Measurements from ENCODE around the gene C17orf107.

C17orf107 gene

GRCh38 chr17:4877089-4877488 is 22.2 kb upstream of the C17orf107 start:
- DNase-seq (ENCODE audit: low spot score) = no peak

- DNase-seq (ENCODE audit: low spot score) = no peak
These were observed 19.7 kb upstream of the C17orf107 start for GRCh38 chr17:4879601-4880000.

- no peak for DNase-seq (ENCODE audit: low spot score)
These were observed 18.5 kb upstream of the C17orf107 start for GRCh38 chr17:4880857-4881256.

GRCh38 chr17:4881761-4882555 is 17.4 kb upstream of the C17orf107 start:
- peak; percentile 85 for DNase-seq (ENCODE audit: low spot score)

GRCh38 chr17:4884489-4884888 is 14.8 kb upstream of the C17orf107 start:
- DNase-seq (ENCODE audit: low spot score) = no peak

- DNase-seq (ENCODE audit: low spot score) = no peak
These were observed 12.5 kb upstream of the C17orf107 start for GRCh38 chr17:4886830-4887229.

- no peak for DNase-seq (ENCODE audit: low spot score)
These were observed 11.8 kb upstream of the C17orf107 start for GRCh38 chr17:4887581-4887980.

GRCh38 chr17:4891411-4892410 is 7.6 kb upstream of the C17orf107 start:
- DNase-seq (ENCODE audit: low spot score) = peak; percentile 5

- DNase-seq (ENCODE audit: low spot score) = peak; percentile 9
These were observed 6.7 kb upstream of the C17orf107 start for GRCh38 chr17:4892499-4893221.

GRCh38 chr17:4893272-4893671 is 6.1 kb upstream of the C17orf107 start:
- DNase-seq (ENCODE audit: low spot score) = peak; percentile 6

GRCh38 chr17:4893721-4894560 is 5.4 kb upstream of the C17orf107 start:
- peak; percentile 3 for DNase-seq (ENCODE audit: low spot score)

- no peak for DNase-seq (ENCODE audit: low spot score)
These were observed 4.2 kb upstream of the C17orf107 start for GRCh38 chr17:4895121-4895520.

- peak; percentile 75 for DNase-seq (ENCODE audit: low spot score)
These were observed 3.5 kb upstream of the C17orf107 start for GRCh38 chr17:4895657-4896331.

- no peak for DNase-seq (ENCODE audit: low spot score)
These were observed 2.8 kb upstream of the C17orf107 start for GRCh38 chr17:4896332-4897197.

- DNase-seq (ENCODE audit: low spot score) = no peak
These were observed 2.1 kb upstream of the C17orf107 start for GRCh38 chr17:4897198-4897687.

- no peak for DNase-seq (ENCODE audit: low spot score)
These were observed 1.6 kb upstream of the C17orf107 start for GRCh38 chr17:4897785-4898184.

GRCh38 chr17:4898351-4898750 is 985 bp upstream of the C17orf107 start:
- DNase-seq (ENCODE audit: low spot score) = no peak

- DNase-seq (ENCODE audit: low spot score) = no peak
These were observed 409 bp upstream of the C17orf107 start for GRCh38 chr17:4898927-4899326.
